ENCODE measurements around the gene TSPEAR.

DNA sequence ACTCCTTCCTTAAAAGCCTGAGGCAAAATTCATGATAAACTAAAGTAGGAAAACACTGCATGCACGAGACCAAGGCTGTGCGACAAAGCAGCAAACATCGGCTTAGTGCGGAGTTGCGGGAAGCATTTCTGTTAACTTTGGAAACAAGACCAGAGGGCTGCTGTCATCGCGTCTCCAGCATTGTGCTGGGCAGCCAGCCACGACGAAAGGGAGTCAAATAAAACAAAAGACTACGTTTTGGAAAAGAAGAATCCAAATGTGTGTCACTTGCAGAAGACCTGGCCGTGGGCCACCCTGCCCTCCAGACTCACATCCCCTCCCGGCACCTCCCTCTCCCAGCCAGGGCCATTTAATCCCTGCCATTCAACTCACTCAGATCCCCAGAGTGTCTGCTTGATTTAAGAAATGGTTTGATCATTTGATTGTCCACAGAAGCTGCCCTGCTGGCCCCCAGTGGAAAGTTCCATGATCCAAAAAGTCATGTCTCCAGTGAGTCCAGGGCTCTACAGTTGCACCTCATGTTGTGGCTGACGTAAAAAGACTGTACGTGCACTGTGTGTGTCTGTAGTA lies 67.5 kb downstream of the TSPEAR start:
- TF ChIP-seq, protein P1, sequence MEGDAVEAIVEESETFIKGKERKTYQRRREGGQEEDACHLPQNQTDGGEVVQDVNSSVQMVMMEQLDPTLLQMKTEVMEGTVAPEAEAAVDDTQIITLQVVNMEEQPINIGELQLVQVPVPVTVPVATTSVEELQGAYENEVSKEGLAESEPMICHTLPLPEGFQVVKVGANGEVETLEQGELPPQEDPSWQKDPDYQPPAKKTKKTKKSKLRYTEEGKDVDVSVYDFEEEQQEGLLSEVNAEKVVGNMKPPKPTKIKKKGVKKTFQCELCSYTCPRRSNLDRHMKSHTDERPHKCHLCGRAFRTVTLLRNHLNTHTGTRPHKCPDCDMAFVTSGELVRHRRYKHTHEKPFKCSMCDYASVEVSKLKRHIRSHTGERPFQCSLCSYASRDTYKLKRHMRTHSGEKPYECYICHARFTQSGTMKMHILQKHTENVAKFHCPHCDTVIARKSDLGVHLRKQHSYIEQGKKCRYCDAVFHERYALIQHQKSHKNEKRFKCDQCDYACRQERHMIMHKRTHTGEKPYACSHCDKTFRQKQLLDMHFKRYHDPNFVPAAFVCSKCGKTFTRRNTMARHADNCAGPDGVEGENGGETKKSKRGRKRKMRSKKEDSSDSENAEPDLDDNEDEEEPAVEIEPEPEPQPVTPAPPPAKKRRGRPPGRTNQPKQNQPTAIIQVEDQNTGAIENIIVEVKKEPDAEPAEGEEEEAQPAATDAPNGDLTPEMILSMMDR (IDR thresholded peaks at IDR 0.05; ENCODE audit: low read length), result no peak
- TF ChIP-seq EZH2 (IDR thresholded peaks at IDR 0.05; ENCODE audit: borderline replicate concordance, low read length), result no peak
